Activated T-helper 1 cell treated with anti-CD3 and anti-CD28 coated beads, Interleukin-12 subunit alpha, Interleukin-12 subunit beta, Interleukin-2, Interleukin-4 antibody, amounts not matched to agents 30 ng/mL and 10 ng/mL and 1 ng/mL, durations not matched to agents 14 hours and 24 hours and 36 hours (primary cell): Measurements from ENCODE around the gene SUN5. TPM values are rescaled to one million over a fixed set of nuclear protein-coding genes. Genes with fewer than 3 reads are reported as not detected.

Experiments
- DNase-seq: peaks from one replicate; pipeline ENCODE4 v3.0.0; 2021; ENCODE audit warnings: low spot score
- H3K27ac Mint-ChIP-seq: one replicate; pipeline ENCODE4 v1.8.0; 2021; ENCODE audit warnings: mild to moderate bottlenecking, mixed read lengths
- H3K27me3 Mint-ChIP-seq: one replicate; pipeline ENCODE4 v1.8.0; 2022; ENCODE audit warnings: mild to moderate bottlenecking, moderate library complexity, mixed read lengths; ENCODE audit not compliant: insufficient read depth
- H3K36me3 Mint-ChIP-seq: one replicate; pipeline ENCODE4 v1.8.0; 2021; ENCODE audit warnings: low read depth, mixed read lengths
- H3K4me1 Mint-ChIP-seq: one replicate; pipeline ENCODE4 v1.8.0; 2021; ENCODE audit warnings: low read depth, mixed read lengths
- H3K4me3 Mint-ChIP-seq: one replicate; pipeline ENCODE4 v1.8.0; 2021; ENCODE audit warnings: mild to moderate bottlenecking, moderate library complexity, mixed read lengths
- H3K9me3 Mint-ChIP-seq: one replicate; pipeline ENCODE4 v1.8.0; 2021; ENCODE audit warnings: mixed read lengths
- intact Hi-C: fragments of 100-400 bp; cut with micrococcal nuclease; formaldehyde crosslinking; loops from one replicate; pipeline ENCODE4 v1.15.1; 2024
- total RNA-seq: library from RNA; stranded (reverse); gene quantifications from 2 replicates; pipeline ENCODE4 v1.2.3, GENCODE V29; 2022

The SUN5 gene
- total RNA-seq, 1 donor from 2014 or later, result not detected

GRCh38 chr20:33014336-33015113 is 10.3 kb upstream of the SUN5 start:
- intact Hi-C loops, result no loop called here
- no peak for DNase-seq
- Mint-ChIP-seq H3K27me3 (peaks cover 7% of the 10 kb centered on the region), H3K4me1 (no peaks in the 10 kb centered on the region), H3K36me3 (no peaks in the 10 kb centered on the region), H3K9me3 (no peaks in the 10 kb centered on the region), H3K4me3 (no peak overlapping the region), H3K27ac (no peak overlapping the region)

- Mint-ChIP-seq H3K9me3 (no peaks in the 10 kb centered on the region), H3K36me3 (no peaks in the 10 kb centered on the region), H3K27ac (no peak overlapping the region), H3K27me3 (peaks cover 7% of the 10 kb centered on the region), H3K4me3 (no peak overlapping the region), H3K4me1 (no peaks in the 10 kb centered on the region)
- intact Hi-C loops, result no loop called here
- DNase-seq, result no peak
Measured at GRCh38 chr20:33013701-33014326, 9.6 kb upstream of the SUN5 start.

GRCh38 chr20:33012327-33013189 is 8.3 kb upstream of the SUN5 start:
- H3K9me3 Mint-ChIP-seq, result no peaks in the 10 kb centered on the region

GRCh38 chr20:33010674-33011449 is 6.6 kb upstream of the SUN5 start:
- intact Hi-C loops, result no loop called here
- DNase-seq, result no peak
- Mint-ChIP-seq H3K4me3 (no peak overlapping the region), H3K27ac (no peak overlapping the region), H3K9me3 (no peaks in the 10 kb centered on the region), H3K36me3 (no peaks in the 10 kb centered on the region), H3K27me3 (peaks cover 3% of the 10 kb centered on the region), H3K4me1 (no peaks in the 10 kb centered on the region)

More at GRCh38 chr20:33012327-33013189, 8.3 kb upstream of the SUN5 start:
- H3K4me3 Mint-ChIP-seq, result no peak overlapping the region
- no peak for DNase-seq
- peaks cover 7% of the 10 kb centered on the region for H3K27me3 Mint-ChIP-seq
- intact Hi-C loops, result no loop called here
- no peaks in the 10 kb centered on the region for H3K36me3 Mint-ChIP-seq
- no peaks in the 10 kb centered on the region for H3K4me1 Mint-ChIP-seq
- H3K27ac Mint-ChIP-seq, result no peak overlapping the region

GRCh38 chr20:33010133-33010504 is 5.9 kb upstream of the SUN5 start:
- Mint-ChIP-seq H3K4me1 (no peaks in the 10 kb centered on the region), H3K27me3 (peaks cover 3% of the 10 kb centered on the region), H3K27ac (no peak overlapping the region), H3K4me3 (no peak overlapping the region), H3K9me3 (peaks cover 3% of the 10 kb centered on the region), H3K36me3 (no peaks in the 10 kb centered on the region)
- intact Hi-C loops, result no loop called here
- no peak for DNase-seq

GRCh38 chr20:33009214-33010132 is 5.2 kb upstream of the SUN5 start:
- Mint-ChIP-seq H3K27me3 (no peaks in the 10 kb centered on the region), H3K4me3 (no peak overlapping the region), H3K36me3 (no peaks in the 10 kb centered on the region), H3K27ac (no peak overlapping the region), H3K4me1 (no peaks in the 10 kb centered on the region), H3K9me3 (peaks cover 5% of the 10 kb centered on the region)
- intact Hi-C loops, result no loop called here
- no peak for DNase-seq

GRCh38 chr20:33008336-33009213 is 4.3 kb upstream of the SUN5 start:
- Mint-ChIP-seq H3K4me3 (no peak overlapping the region), H3K4me1 (no peaks in the 10 kb centered on the region), H3K36me3 (no peaks in the 10 kb centered on the region), H3K27me3 (no peaks in the 10 kb centered on the region), H3K27ac (no peak overlapping the region), H3K9me3 (peaks cover 5% of the 10 kb centered on the region)
- no peak for DNase-seq
- intact Hi-C loops, result no loop called here

- Mint-ChIP-seq H3K36me3 (no peaks in the 10 kb centered on the region), H3K27me3 (no peaks in the 10 kb centered on the region), H3K9me3 (peaks cover 5% of the 10 kb centered on the region), H3K4me3 (no peak within 1 kb of the TSS), H3K4me1 (no peaks in the 10 kb centered on the region), H3K27ac (no peak within 1 kb of the TSS)
- intact Hi-C loops, result no loop called here
- DNase-seq, result no peak
Measured at GRCh38 chr20:33007376-33008335, 3.4 kb upstream of the SUN5 start, which contains the start of gene BPIFB2. TSS of gene BPIFB2 (plus strand) at chr20:33007704. CDS start at chr20:33008575, 871 bp downstream.

GRCh38 chr20:33006776-33007375 is 2.6 kb upstream of the SUN5 start:
- DNase-seq, result no peak
- Mint-ChIP-seq H3K27ac (no peak overlapping the region), H3K9me3 (peaks cover 5% of the 10 kb centered on the region), H3K4me1 (no peaks in the 10 kb centered on the region), H3K27me3 (no peaks in the 10 kb centered on the region), H3K4me3 (no peak overlapping the region), H3K36me3 (no peaks in the 10 kb centered on the region)
- intact Hi-C loops, result no loop called here
